Spleen (tissue), 7 donors: ENCODE measurements around the gene UBE2V1.

Source experiments
- POLR2A ChIP-seq, 3 donors: fragments of 450-650 bp; IDR thresholded peaks; one replicate each; pipeline ENCODE4 v1.5.1; 2017; ENCODE audit warnings: antibody characterized with exemption in 3 of 3, mild to moderate bottlenecking in 1 of 3
- POLR2AphosphoS5 ChIP-seq, 3 donors: sonication (generic); formaldehyde crosslinking; IDR thresholded peaks; one replicate each; pipeline ENCODE4 v1.5.1; 2017; ENCODE audit warnings: antibody characterized with exemption in 3 of 3
- TF ChIP-seq, protein P1 (sequence below), 11 experiments: fragments of 200-600 bp in 7 of 11; fragments of 450-650 bp in 4 of 11; sonication (generic) in 4 of 11; IDR thresholded peaks in 8 of 11; conservative IDR thresholded peaks in 3 of 11; 1 replicate in 7 of 11; 2 replicates in 4 of 11; pipeline versions ENCODE4 v1.4.0 to v1.8.0; 2016 to 2021; ENCODE audit warnings: antibody characterized with exemption in 11 of 11, inconsistent platforms in 4 of 11, mild to moderate bottlenecking in 1 of 11
- donor health status: DM: no; HTN: no; CAD: no; lungs with moderate emphysema.
- donor health status: DM: no; HTN: no; CAD: no.
- donor health status: DM: no; HTN: no; CAD: no.

DNA sequence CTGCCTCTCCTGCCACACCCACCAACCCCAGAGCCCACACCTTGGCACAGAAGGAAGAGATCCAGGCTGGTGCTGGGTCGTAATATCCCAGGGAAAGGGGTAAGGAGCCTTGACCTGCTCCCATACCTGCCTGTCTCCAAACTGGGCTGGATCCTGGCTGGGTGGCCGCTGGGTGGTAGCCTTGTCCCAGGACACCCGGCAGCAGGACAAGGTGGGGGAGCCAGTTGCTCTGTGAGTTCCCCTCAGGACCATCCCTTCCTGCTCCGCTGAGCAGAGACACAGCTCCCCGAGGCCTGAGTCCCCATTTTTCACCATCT lies 58.8 kb downstream of the UBE2V1 start:
- TF ChIP-seq, protein P1, sequence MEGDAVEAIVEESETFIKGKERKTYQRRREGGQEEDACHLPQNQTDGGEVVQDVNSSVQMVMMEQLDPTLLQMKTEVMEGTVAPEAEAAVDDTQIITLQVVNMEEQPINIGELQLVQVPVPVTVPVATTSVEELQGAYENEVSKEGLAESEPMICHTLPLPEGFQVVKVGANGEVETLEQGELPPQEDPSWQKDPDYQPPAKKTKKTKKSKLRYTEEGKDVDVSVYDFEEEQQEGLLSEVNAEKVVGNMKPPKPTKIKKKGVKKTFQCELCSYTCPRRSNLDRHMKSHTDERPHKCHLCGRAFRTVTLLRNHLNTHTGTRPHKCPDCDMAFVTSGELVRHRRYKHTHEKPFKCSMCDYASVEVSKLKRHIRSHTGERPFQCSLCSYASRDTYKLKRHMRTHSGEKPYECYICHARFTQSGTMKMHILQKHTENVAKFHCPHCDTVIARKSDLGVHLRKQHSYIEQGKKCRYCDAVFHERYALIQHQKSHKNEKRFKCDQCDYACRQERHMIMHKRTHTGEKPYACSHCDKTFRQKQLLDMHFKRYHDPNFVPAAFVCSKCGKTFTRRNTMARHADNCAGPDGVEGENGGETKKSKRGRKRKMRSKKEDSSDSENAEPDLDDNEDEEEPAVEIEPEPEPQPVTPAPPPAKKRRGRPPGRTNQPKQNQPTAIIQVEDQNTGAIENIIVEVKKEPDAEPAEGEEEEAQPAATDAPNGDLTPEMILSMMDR (IDR thresholded peaks at IDR 0.05 in 8 of 11, conservative IDR thresholded peaks at IDR 0.05 in 3 of 11), result no peak
- TF ChIP-seq POLR2A (IDR thresholded peaks at IDR 0.05) (no peak), POLR2AphosphoS5 (IDR thresholded peaks at IDR 0.05) (no peak)
